Measurements from ENCODE around the gene PXYLP1. TPM values are rescaled to one million over a fixed set of nuclear protein-coding genes. Genes with fewer than 3 reads are reported as not detected.
A peak's percentile ranks its signal among the peaks of the same experiment; 100 is the strongest.

The PXYLP1 gene
- total RNA-seq, 1 donor: 6.5 TPM

- no peak for DNase-seq (ENCODE audit: insufficient read length, low spot score, missing footprints)
- H3K36me3 ChIP-seq (ENCODE audit: insufficient read depth, low read length): no peaks in the 10 kb centered on the region
Observed at GRCh38 chr3:141334627-141335250, 103.1 kb downstream of the PXYLP1 start.

GRCh38 chr3:141335531-141336061, 104.0 kb downstream of the PXYLP1 start:
- H3K36me3 ChIP-seq (ENCODE audit: insufficient read depth, low read length): no peaks in the 10 kb centered on the region
- no peaks in the 10 kb centered on the region for H4K20me1 ChIP-seq (ENCODE audit: insufficient read depth, low read length)
- H3K4me2 ChIP-seq (ENCODE audit: insufficient read depth, low read length): no peak overlapping the region
- H3K79me2 ChIP-seq (ENCODE audit: insufficient read depth, low read length): no peaks in the 10 kb centered on the region
- no peak for TF ChIP-seq CTCF (IDR thresholded peaks at IDR 0.05; ENCODE audit: extremely low read depth, low read depth, low read length)
- H3K9me3 ChIP-seq (ENCODE audit: low read depth, low read length): no peaks in the 10 kb centered on the region
- peak overlapping the region; percentile 97 for H3K27ac ChIP-seq (ENCODE audit: low read depth, low read length)
- H3K27me3 ChIP-seq (ENCODE audit: insufficient read depth, low read length): no peaks in the 10 kb centered on the region
- DNase-seq (ENCODE audit: insufficient read length, low spot score, missing footprints): peak; percentile 63
- peaks cover 60% of the 10 kb centered on the region for H3K4me1 ChIP-seq (ENCODE audit: insufficient read depth, low read length)
- H3K4me3 ChIP-seq (ENCODE audit: insufficient read depth, low read length): no peak overlapping the region
- peak overlapping the region; percentile 33 for H2AFZ ChIP-seq (ENCODE audit: low read length)

More at GRCh38 chr3:141334627-141335250, 103.1 kb downstream of the PXYLP1 start:
- no peaks in the 10 kb centered on the region for H3K27me3 ChIP-seq (ENCODE audit: insufficient read depth, low read length)
- no peak overlapping the region for H2AFZ ChIP-seq (ENCODE audit: low read length)
- H3K4me1 ChIP-seq (ENCODE audit: insufficient read depth, low read length): peaks cover 61% of the 10 kb centered on the region
- no peak overlapping the region for H3K4me2 ChIP-seq (ENCODE audit: insufficient read depth, low read length)
- H3K79me2 ChIP-seq (ENCODE audit: insufficient read depth, low read length): no peaks in the 10 kb centered on the region
- no peaks in the 10 kb centered on the region for H4K20me1 ChIP-seq (ENCODE audit: insufficient read depth, low read length)
- no peak overlapping the region for H3K4me3 ChIP-seq (ENCODE audit: insufficient read depth, low read length)
- peak overlapping the region; percentile 97 for H3K27ac ChIP-seq (ENCODE audit: low read depth, low read length)
- no peak for TF ChIP-seq CTCF (IDR thresholded peaks at IDR 0.05; ENCODE audit: extremely low read depth, low read depth, low read length)
- no peaks in the 10 kb centered on the region for H3K9me3 ChIP-seq (ENCODE audit: low read depth, low read length)

GRCh38 chr3:141336672-141337522, 105.3 kb downstream of the PXYLP1 start:
- Histone ChIP-seq H3K4me2 (ENCODE audit: insufficient read depth, low read length) (peak overlapping the region; percentile 33), H4K20me1 (ENCODE audit: insufficient read depth, low read length) (no peaks in the 10 kb centered on the region), H3K79me2 (ENCODE audit: insufficient read depth, low read length) (no peaks in the 10 kb centered on the region), H3K4me1 (ENCODE audit: insufficient read depth, low read length) (peaks cover 47% of the 10 kb centered on the region), H3K36me3 (ENCODE audit: insufficient read depth, low read length) (no peaks in the 10 kb centered on the region), H2AFZ (ENCODE audit: low read length) (peak overlapping the region; percentile 1), H3K4me3 (ENCODE audit: insufficient read depth, low read length) (no peak overlapping the region), H3K27me3 (ENCODE audit: insufficient read depth, low read length) (no peaks in the 10 kb centered on the region), H3K27ac (ENCODE audit: low read depth, low read length) (peak overlapping the region; percentile 97), H3K9me3 (ENCODE audit: low read depth, low read length) (no peaks in the 10 kb centered on the region)
- DNase-seq (ENCODE audit: insufficient read length, low spot score, missing footprints): peak; percentile 70
- TF ChIP-seq CTCF (IDR thresholded peaks at IDR 0.05; ENCODE audit: extremely low read depth, low read depth, low read length): no peak

- peak; percentile 54 for DNase-seq (ENCODE audit: insufficient read length, low spot score, missing footprints)
- Histone ChIP-seq H3K79me2 (ENCODE audit: insufficient read depth, low read length) (no peaks in the 10 kb centered on the region), H3K27ac (ENCODE audit: low read depth, low read length) (peak overlapping the region; percentile 97), H3K4me3 (ENCODE audit: insufficient read depth, low read length) (no peak overlapping the region), H3K4me1 (ENCODE audit: insufficient read depth, low read length) (peaks cover 41% of the 10 kb centered on the region), H3K9me3 (ENCODE audit: low read depth, low read length) (no peaks in the 10 kb centered on the region), H3K4me2 (ENCODE audit: insufficient read depth, low read length) (peak overlapping the region; percentile 13), H4K20me1 (ENCODE audit: insufficient read depth, low read length) (no peaks in the 10 kb centered on the region), H2AFZ (ENCODE audit: low read length) (peak overlapping the region; percentile 1), H3K36me3 (ENCODE audit: insufficient read depth, low read length) (no peaks in the 10 kb centered on the region), H3K27me3 (ENCODE audit: insufficient read depth, low read length) (no peaks in the 10 kb centered on the region)
- no peak for TF ChIP-seq CTCF (IDR thresholded peaks at IDR 0.05; ENCODE audit: extremely low read depth, low read depth, low read length)
Observed at GRCh38 chr3:141337523-141337854, 105.9 kb downstream of the PXYLP1 start.

All from osteoblast (primary cell).